ENCODE data around the gene DACH2.

DACH2 gene

DNA sequence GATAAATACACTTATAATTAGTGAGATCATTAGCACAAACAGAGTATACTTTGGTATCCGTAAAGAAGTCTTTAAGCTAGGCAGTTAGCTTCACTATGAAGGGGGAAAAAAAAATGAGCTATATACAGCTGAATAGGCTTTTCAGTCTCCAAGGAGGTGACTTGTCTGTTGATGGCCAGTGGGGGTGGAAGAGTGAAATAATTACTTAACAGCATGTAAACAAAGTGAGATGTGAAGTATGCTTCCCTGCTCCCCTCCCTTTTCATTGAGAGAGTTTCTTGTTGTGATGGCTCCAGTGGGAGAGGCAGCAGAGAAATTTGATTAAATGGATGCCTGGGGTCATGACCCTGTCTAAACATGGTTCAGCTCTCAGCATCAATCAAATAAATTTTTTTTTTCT lies 180.9 kb downstream of the DACH2 start:
- DNase-seq: no peak

DNA sequence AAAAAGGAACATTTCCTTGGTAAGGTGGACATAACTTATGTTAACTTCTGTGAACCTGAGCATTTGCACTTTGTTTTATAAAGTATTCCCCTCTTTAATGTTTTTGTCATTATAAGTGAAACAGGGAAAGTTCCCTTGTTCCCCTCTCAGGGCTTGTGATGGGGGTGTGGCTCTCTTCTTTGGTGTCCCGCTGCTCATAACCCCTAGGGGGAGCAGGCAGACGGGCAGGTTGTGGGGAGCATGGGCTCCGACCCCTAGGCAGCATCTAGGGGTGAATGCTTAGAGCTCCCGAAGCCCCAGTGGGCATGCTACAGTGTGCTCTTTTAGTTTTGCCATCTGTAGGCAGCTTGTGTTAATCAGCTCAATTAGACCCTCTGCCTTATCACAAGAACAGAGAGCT lies 200.4 kb downstream of the DACH2 start:
- no peak for DNase-seq

DNA sequence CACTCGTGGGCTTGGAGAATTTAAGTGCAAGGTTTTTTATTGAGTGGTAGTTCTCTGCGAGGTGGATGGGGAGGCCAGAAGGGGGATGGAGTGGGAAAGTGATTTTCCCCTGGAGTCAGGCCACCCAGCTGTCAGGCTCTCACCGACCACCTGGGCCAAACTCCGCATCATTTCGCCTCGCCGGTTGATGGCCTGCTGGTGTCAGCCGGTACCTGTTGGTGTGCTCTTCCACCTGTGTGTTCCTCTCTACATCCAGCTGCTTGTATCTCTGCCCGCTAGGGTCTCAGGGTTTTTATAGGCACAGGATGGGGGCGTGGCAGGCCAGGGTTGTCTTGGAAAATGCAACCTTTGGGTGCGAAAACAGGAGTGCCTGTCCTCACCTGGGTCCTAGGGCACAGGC lies 200.9 kb downstream of the DACH2 start:
- DNase-seq: no peak

DNA sequence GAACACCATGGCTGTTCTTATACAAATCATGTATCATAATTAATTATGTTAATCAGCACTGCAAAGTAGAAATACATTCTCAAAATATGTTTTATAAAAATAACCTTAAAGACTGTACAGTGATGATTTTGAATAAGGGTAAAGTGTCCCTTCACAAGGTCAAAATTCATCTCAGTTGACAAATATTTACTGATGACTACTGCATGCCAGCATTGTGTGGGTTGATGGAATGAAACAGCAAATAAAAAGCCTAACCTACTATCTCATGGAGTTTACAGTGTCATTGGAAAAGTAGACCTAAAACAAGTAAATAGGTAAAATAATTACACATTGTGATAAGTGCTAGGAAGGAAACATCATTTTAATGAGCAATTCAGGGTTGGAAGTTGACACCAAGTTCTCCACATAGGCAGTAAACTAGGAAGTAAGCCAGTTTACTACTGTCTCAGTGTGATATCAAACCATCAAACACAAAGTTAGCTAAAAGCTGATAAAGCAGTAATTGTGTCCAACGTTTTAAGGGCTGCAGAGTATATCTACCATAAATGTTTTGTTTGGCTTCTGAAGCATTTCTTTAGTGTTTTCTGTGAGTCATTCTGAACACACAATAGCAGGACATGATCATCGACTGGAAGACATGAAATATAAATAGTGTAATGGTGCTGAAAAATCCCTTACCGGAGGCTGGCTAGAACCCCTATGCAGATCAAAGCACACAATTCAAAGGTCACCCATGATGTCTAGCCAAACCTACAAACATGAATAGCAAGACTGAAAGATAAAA lies 221.8 kb downstream of the DACH2 start:
- DNase-seq: no peak

DNA sequence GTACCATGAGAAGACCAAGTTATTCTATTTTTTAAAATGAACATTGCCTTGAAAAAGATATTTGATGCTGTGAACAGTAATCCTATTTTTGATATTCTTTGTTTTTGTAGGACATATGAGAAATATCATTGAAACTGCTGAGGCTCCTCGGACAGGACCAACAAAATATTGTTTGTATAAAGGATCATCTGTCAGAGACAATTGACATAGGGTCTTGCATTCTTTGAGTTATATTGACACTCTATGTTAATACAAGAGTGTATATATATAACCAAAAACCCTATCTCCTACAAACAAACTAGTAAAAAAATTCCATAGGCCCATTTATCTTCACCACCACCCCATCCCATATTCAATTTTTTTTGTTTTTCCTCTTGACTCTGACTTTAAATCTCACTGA lies 222.7 kb downstream of the DACH2 start:
- no peak for DNase-seq

DNA sequence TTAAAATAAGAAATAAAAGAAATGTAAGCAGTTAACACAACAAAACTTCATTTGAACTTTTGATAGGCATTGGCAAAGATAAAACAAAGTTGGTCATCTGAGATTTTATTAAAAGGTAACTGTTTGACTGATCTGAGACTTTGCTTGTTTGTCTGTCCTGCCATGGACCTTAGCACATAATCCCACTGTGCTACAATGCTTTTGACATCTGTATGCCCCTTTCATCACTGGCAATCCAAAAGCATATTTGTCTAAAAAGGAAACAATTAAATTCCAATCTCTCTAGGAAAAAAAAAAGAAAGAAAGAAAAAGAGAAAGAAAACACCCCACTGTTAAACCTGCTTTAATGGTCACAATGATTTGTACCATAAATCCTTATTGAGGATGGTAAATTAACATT lies 231.0 kb downstream of the DACH2 start:
- no peak for DNase-seq

DNA sequence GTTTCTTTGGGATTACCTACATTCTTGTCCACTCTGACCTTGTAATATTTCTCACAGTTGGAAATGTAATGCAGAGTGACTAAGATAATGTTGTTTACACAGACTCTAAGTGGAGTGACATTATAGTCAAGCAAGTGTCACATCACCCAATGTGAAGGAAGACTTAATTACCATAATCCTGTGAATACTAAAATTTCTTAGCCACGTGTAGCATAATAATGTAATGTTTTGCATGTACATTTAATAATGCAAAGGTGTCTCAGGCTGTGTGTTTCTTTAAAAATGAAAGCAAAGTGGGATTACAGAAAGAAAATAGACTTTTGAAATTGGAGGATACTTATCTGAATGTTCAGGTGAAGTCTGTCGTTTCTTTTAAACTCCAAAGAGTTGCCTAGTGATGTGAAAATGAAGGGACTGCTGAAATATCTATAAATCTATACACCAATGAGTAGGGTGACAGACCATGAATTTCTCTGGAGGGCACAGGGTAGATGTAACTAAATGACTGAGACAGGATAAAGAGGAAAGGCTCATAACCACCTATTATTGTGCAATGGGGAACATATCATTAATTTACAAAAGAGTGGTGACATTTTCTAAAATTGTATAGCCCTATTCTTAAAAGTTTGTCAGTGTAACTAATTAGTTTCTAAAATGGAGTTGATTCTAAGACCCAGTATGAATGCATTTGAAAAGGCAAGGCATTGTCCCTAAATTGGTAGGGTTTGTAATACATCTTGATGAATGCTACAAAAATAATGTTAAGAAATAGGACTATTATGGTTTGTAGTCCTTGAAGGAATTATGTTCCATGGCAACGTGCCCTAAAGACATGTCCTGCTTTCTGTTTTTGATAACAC lies 235.7 kb downstream of the DACH2 start:
- DNase-seq: no peak

DNA sequence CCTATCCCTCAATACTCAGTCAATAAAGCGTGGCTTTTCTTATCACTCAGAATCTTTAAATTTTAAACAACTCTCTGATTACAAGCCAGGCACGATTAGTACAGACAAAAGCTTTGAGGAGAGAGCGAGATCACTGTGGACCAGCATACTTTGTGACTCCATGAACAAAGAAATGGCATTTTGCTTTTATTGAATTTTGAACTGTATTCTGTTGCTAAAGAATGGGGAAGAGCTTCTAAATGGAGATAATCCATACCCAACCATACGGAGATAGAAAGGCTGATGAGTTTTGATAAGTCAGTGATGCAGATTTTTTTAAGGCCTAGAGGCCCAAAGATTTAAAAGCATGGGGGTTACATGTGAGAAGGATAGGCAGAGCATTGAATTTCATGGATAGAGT lies 259.1 kb downstream of the DACH2 start:
- DNase-seq: no peak

DNA sequence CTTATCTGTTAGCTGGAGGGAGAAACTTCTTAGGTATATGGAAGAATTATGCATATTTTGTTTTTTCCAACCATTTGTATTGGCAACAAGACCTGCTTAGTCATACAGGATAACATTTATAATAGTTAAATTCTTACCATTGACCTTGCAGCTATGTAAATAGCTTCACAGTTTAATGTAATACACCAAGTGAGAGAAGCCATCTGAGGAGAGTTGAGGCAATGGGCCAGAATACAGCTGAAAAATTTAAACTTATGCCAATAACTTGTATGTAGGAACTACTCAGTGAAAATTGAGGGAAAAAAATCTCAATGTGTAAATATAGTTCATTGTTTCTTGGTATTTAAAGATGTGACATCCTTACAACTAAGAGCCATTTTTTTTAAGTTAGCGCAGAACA lies 273.5 kb downstream of the DACH2 start:
- DNase-seq: no peak

DNA sequence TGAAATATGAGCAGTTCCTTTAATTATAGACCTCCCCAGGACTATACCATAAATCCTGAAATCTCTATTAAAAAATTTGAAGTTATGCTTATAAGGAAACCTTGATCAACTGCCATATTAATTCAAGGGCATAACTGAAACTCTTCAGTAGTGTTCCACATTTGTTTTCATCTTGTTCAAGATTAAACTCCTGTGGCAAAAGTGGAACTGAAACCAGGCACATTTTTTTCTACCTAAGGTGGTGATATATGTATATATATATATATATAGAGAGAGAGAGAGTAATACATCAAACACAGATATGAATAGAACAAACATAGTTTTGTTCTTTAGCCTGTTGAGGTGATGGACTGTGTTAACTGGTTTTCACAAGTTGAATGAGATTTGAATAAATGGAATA lies 287.9 kb downstream of the DACH2 start:
- DNase-seq: no peak

DNA sequence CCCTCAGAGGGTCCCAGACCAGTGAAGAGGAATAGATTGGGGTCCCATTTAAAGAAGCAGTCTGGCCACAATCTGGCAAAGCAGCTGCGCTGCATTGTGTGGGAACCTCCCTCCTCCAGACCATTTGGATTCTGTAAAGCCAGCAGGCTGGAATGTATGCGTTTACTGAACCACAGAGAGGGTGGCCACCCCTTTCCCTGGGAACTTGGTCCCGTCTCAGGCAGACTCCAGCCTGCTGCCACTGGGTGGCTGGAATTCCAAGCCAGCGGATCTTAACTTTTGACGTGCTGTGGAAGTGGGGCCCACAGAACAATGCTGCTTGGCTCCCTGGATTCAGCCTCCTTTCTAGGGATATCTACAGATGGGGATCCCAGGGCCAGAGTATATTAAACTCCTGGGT lies 307.2 kb downstream of the DACH2 start:
- no peak for DNase-seq

DNA sequence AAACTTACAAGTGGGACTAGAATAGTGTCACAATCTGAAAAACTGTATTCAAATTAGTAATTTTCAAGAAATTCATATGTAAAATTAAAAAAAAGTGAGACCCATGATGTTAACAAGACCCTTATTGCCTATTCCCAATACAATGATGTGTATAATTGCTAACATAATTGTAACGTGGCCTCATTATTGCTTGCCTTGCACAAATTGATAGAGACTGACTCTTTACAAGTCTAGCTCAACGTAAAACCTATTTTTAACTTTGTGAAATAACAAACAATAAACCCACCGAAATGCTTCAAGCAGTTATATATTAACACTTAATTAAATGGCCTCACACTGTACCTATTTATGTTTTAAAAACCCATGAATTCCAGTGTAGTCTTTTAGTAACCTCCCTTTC lies 312.5 kb downstream of the DACH2 start:
- no peak for DNase-seq

DNA sequence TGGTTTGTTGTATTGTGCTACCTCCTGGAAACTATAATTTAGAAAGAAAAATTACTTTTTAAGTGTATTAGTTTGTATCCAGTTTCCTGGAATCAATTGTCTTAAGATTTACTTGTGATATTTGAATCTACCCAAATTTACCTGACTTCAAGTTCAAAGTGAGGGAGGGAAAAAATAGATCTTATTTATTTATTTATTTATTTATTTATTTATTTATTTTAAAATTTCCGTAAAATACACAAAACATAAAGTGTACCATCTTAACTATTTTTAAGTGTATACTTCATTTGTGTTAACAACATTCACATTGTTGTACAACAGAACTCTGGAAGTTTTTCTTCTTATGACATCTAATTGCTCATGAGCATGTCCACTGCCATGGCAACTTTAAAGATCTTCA lies 356.0 kb downstream of the DACH2 start:
- no peak for DNase-seq

DNA sequence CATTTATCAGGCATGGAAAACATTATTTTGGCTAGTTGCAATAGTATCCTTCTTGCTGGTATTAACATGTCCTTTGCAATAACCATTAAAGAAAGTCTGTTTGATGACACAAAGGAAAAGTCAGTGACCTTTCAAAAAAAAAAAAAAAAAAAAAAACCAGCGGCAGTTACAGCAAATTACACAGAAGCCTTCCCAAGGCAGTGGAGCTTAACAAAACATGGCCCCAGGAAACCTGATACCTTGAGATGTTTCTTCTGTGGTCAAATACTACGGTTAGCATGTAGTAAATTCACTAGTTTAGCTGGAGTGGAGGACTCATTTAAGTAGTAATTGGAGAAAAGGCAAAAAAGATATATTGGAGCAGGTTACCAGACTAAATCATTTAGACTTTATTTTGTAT lies 359.1 kb downstream of the DACH2 start:
- DNase-seq: no peak

DNA sequence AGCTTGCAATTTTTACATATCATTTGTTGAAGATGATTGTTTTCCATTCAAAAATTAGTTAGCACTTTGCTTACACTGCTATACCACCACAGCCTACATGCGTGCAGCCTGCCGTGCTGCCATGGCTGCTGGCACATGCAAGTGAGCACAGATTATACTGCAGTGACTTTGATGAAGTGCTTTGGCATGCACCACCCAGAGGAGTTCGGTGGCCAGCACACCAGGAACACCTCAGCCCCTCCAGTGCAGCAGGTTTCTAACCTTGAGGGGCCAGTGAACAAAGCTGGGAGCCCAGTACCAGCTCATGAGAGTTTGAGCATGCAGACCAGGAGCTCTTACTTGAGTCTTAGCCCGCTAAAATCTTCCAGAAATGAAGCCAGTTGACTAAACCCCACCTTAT lies 431.5 kb downstream of the DACH2 start:
- DNase-seq: no peak

DNA sequence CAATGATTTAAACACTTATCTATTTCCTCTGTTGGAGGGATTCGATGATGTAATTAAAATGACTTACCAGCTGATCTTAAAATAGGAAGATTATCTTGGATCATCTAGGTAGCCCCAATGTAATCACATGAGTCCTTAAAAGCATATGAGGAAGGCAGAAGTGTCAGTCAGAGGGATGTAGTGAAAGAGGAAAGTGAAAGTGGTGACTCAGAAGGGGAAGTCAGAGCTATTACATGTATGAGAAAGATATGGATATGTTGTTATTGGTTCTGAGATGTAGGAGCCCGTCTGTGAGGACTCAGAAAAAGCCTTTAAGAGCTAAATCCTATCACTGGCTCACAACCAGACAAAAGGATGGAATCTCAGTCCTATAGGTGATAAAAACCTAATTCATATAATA lies 456.4 kb downstream of the DACH2 start:
- DNase-seq: no peak

DNA sequence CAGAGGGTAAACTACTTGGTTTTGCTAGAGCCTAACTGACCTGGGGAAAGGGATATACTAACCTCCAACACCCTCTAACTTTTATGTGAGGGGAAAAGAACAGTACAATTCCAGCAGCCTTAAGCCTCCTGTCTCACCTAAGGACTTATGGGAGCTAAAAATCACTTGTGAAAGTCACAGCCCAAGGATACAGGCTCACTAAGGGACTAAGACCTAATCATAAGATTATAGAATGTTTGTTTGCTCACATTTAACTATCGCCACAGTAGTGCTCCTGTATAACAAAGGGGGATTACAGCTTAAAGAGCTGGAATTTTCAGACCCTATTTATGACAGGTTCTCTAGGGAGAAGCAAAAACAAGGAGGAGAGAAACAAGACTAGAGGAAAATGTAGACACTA lies 548.7 kb downstream of the DACH2 start:
- DNase-seq: no peak

DNA sequence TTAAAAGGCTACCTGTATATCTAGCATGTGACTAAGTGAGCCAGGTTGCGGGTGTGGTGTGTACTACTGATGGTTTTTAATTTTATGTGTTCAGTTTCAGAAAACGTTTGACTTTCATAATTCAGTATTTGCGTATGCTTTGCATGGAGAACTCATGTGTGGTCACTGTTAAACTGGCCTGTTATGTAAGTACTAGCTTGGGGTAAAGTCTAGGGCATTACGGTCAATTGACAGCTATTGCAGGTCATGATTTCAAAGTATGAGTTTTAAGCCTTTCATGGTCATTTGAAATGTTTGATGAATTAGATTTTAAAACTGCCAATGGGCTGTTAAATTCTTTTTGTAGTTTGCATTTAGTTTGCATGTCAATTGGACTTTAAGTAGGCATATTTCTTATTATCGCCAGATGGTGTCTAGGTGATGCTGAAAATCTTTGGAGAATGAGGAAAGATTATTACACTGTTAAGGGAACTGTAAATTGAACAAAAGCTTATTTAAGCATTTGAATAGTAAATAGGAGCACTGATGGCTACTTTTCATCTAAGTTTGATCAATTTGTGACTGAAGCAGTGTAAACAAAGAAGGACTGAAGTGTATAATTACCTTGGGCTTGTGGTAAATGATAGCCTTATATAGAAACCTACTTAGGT lies 563.4 kb downstream of the DACH2 start:
- DNase-seq: no peak

DNA sequence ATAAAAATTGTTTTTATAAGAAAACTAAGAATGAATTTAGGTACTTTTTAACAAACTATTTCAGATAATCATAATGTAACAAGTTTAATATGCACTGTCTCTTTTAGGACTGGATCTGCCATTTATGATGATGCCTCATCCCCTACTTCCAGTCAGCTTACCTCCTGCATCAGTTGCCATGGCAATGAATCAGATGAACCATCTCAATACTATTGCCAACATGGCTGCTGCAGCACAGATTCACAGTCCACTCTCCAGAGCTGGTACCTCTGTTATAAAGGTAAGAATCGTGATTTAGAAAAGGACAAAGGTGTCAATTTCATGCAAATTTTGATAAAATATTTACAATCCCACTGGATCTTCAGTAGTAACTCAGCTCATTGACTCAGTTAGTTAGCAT lies 566.2 kb downstream of the DACH2 start:
- no peak for DNase-seq

DNA sequence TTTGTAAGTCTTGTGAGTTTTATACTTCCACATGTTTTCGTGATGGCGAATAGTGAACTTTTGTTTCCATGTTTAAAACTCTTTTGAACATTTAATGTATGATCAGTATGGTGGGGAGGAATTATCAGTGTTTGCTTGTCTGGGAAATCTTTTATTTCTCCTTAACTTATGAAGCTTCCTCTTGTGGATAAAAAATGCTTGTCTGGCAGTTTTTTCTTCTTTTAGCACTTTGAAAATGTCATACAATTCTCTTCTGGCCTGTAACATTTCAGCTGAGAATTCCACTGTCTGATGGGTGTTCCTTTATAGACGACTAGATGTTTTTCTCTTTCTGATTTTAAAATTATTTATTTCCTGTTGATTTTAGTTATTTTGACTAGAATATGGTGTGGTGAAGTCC lies 576.0 kb downstream of the DACH2 start:
- DNase-seq: no peak

DNA sequence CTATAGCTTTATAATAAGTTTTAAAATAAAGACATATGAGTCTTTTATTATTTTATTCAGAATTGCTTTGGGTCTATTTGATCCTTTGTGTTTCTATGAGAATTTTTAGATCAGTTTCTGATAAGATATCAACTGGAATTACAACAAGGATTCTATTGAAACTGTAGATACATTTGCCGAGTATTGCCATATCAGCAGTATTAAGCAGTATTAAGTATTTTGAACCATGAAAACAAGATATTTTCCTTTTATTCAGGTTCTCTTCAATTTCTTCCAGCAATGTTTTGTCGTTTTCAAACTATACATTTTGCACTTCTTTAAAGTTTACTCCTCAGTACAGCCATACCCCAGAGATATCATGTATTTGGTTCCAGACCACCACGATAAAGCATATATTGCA lies 598.8 kb downstream of the DACH2 start:
- no peak for DNase-seq

DNA sequence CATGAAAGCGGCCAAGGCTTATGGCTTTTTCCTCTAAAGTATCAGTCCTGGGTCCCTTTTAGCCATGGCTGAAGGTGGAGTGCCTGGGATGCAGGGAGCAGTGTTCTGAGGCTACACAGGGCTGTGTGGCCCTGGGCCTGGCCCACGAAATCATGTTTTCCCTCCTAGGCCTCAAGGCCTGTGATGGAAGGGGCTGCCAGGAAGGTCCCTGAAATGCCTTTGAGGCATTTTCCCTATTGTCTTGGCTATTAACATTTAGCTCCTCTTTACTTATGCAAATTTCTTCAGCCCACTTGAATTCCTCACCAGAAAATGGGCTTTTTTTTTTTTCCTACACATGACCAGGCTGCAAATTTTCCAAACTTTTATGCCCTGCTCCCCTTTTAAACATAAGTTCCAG lies 657.0 kb downstream of the DACH2 start:
- DNase-seq: no peak

DNA sequence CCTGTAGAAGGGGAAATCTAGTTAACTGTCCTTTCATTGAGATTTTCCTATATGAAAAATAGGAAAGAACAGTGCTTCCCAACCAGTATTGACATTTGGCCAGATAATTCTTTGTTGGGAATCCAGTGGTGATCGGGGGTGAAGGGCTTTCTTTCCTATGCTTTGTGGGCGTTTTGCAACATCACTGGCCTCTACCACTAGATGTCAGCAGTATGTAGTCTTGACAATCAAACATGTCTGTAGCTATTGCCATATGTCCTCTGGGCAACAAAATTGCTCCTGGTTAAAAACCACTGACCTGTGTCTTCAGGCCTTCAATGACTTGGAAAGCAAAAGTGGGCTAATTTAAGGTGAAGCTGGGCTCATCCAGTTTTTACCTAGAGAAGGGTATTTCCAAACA lies 658.5 kb downstream of the DACH2 start:
- DNase-seq: no peak

DNA sequence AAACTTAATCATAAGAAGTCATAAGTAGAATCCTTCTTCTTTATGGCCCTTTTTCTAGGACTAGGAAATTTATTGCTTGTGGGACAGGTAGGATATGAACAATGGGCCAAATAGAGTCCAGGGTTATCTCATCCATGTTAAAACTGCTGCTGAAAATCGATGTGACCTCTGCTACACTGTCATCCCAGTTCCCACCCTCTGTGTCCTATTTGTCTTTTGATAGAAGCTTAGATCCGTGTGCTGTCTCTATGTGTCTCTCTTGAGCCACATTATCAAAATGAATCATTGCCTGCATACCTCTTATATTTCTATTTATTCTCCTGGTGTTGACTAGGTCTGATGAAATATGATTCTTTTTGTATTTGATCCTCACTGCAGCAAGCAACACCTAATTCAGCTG lies 661.4 kb downstream of the DACH2 start:
- no peak for DNase-seq
